Nasal cavity respiratory epithelium epithelial cell of viscerocranial mucosa (primary cell): ENCODE results near the gene CCDC174. TPM values are rescaled to one million over a fixed set of nuclear protein-coding genes. Genes with fewer than 3 reads are reported as not detected.

Experiments used
- total RNA-seq: library from RNA; depleted of rRNA; stranded (reverse); fragments of >200 nt; gene quantifications from 2 replicates; pipeline ENCODE4 v1.2.3, GENCODE V29; 2014

The CCDC174 gene
- total RNA-seq, result 12.3 and 15.9 TPM in 2 replicates

GRCh38 chr3:14651440-14652251 is at the start of gene CCDC174:
CCDC174 (plus strand) TSS chr3:14651762; CDS start chr3:14651837, 75 bp downstream.

GRCh38 chr3:14674841-14675240 is 23.3 kb downstream of the CCDC174 start, which contains the start of gene C3orf20:
C3orf20 (plus strand) TSS chr3:14675141; CDS start chr3:14682714, 7,573 bp downstream.

Other genes with a start within 250 kb of the CCDC174 start
- 6.5 and 7.8 TPM in 2 replicates for gene SLC6A6, start 249.2 kb upstream of the CCDC174 start, total RNA-seq
- gene GRIP2, start 111.4 kb upstream of the CCDC174 start, total RNA-seq, result under 0.01 and 0.07 TPM in 2 replicates
- not detected in 2 replicates for gene C3orf20, start 23.4 kb downstream of the CCDC174 start, total RNA-seq
- under 0.01 TPM in 2 replicates for gene FGD5, start 167.2 kb downstream of the CCDC174 start, total RNA-seq